ENCODE results near the gene C7orf33.

DNA sequence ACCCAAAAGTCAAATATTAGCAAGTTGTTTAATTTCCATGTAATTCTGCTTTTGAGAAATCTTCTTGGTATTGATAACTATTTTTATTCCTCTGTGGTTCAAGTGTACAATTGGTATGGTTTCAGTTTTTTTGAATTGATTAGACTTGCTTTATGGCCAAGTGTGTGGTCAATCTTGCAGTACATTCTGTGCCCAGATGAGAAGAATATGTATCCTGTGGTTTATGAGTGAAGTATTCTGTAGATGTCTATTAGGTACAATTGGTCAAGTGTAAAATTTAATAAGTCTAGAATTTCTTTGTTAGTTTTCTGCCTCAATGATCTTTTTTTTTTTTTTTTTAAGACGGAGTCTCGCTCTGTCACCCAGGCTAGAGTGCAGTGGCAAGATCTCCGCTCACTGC is 36.6 kb upstream of the C7orf33 start:
- TF ChIP-seq, protein P1, sequence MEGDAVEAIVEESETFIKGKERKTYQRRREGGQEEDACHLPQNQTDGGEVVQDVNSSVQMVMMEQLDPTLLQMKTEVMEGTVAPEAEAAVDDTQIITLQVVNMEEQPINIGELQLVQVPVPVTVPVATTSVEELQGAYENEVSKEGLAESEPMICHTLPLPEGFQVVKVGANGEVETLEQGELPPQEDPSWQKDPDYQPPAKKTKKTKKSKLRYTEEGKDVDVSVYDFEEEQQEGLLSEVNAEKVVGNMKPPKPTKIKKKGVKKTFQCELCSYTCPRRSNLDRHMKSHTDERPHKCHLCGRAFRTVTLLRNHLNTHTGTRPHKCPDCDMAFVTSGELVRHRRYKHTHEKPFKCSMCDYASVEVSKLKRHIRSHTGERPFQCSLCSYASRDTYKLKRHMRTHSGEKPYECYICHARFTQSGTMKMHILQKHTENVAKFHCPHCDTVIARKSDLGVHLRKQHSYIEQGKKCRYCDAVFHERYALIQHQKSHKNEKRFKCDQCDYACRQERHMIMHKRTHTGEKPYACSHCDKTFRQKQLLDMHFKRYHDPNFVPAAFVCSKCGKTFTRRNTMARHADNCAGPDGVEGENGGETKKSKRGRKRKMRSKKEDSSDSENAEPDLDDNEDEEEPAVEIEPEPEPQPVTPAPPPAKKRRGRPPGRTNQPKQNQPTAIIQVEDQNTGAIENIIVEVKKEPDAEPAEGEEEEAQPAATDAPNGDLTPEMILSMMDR (IDR thresholded peaks at IDR 0.05) = no peak
- no peak for TF ChIP-seq POLR2A (IDR thresholded peaks at IDR 0.05)
